HEK293 (cell line): ENCODE data around the gene HPRT1.
"Not testable (repeated sequence)": the region's sequence is repeated elsewhere in the genome, so short reads cannot be mapped to it uniquely, and the experiment has no call there.

Experiments used
- CTCF ChIA-PET: fragments of 350-600 bp; formaldehyde crosslinking; extraction: SDS; loops from one replicate; lab custom pipeline; 2021; ENCODE audit warnings: antibody characterized with exemption; lab: Yijun Ruan, JAX
- POLR2A ChIA-PET: fragments of 300-600 bp; formaldehyde crosslinking; extraction: SDS; loops from one replicate; lab custom pipeline; 2020; ENCODE audit warnings: antibody characterized with exemption, inconsistent platforms; lab: Yijun Ruan, JAX
- H3K27ac ChIP-seq: fragments of 200-500 bp; sonication (Bioruptor generic); 2 replicates; pipeline ENCODE4 v1.5.1; 2014; ENCODE audit warnings: low read depth, low read length, control low read depth, inconsistent platforms; ENCODE audit errors: extremely low read depth
- H3K36me3 ChIP-seq, 2 experiments: fragments of 200-500 bp in 1 of 2; sonication (Bioruptor generic) in 1 of 2; 1 replicate in 1 of 2; 2 replicates in 1 of 2; pipeline ENCODE4 v1.5.1; 2014 to 2017; ENCODE audit warnings: inconsistent platforms in 2 of 2, low read length in 2 of 2; ENCODE audit not compliant: control insufficient read depth in 2 of 2, insufficient read depth in 1 of 2
- H3K4me1 ChIP-seq: fragments of 200-500 bp; sonication (Bioruptor generic); 2 replicates; pipeline ENCODE4 v1.5.1; 2014; ENCODE audit warnings: mild to moderate bottlenecking, low read length, inconsistent platforms; ENCODE audit not compliant: control insufficient read depth, insufficient read depth
- H3K4me3 ChIP-seq: 2 replicates; pipeline ENCODE4 v1.5.1; 2011; ENCODE audit warnings: low read depth, mild to moderate bottlenecking, control low read depth, low read length, moderate library complexity
- H3K9me3 ChIP-seq: fragments of 200-500 bp; sonication (Bioruptor generic); 2 replicates; pipeline ENCODE4 v1.5.1; 2014; ENCODE audit warnings: low read depth, low read length, inconsistent platforms; ENCODE audit not compliant: control insufficient read depth, insufficient read depth
- BCL11B ChIP-seq: fragments of 450-650 bp; formaldehyde crosslinking; IDR thresholded peaks from 2 replicates; pipeline ENCODE4 v1.5.1; 2016; ENCODE audit warnings: low read depth, missing biosample characterization, missing genetic modification characterization
- EGR2 ChIP-seq: fragments of 450-650 bp; formaldehyde crosslinking; IDR thresholded peaks from 2 replicates; pipeline ENCODE4 v1.5.1; 2016; ENCODE audit warnings: low read depth, missing biosample characterization, missing genetic modification characterization
- GLIS1 ChIP-seq: fragments of 450-650 bp; formaldehyde crosslinking; IDR thresholded peaks from 2 replicates; pipeline ENCODE4 v1.5.1; 2016; ENCODE audit warnings: missing biosample characterization, missing genetic modification characterization
- KLF1 ChIP-seq: fragments of 450-650 bp; formaldehyde crosslinking; IDR thresholded peaks from 2 replicates; pipeline ENCODE4 v1.5.1; 2016; ENCODE audit warnings: missing biosample characterization, missing genetic modification characterization
- SALL2 ChIP-seq: fragments of 450-650 bp; formaldehyde crosslinking; IDR thresholded peaks from 2 replicates; pipeline ENCODE4 v1.5.0; 2017; ENCODE audit warnings: missing biosample characterization, mild to moderate bottlenecking, missing genetic modification characterization, borderline replicate concordance
- ZBTB26 ChIP-seq: fragments of 450-650 bp; formaldehyde crosslinking; optimal IDR thresholded peaks from 2 replicates; pipeline ENCODE3; 2016; ENCODE audit warnings: missing biosample characterization, mild to moderate bottlenecking, missing genetic modification characterization
- ZBTB6 ChIP-seq: fragments of 450-650 bp; formaldehyde crosslinking; IDR thresholded peaks from 2 replicates; pipeline ENCODE4 v1.5.1; 2017; ENCODE audit warnings: missing biosample characterization, missing genetic modification characterization
- ZFP37 ChIP-seq: fragments of 450-650 bp; formaldehyde crosslinking; IDR thresholded peaks from 2 replicates; pipeline ENCODE4 v1.5.1; 2016; ENCODE audit warnings: missing biosample characterization, missing genetic modification characterization
- ZNF335 ChIP-seq: fragments of 450-650 bp; formaldehyde crosslinking; conservative IDR thresholded peaks from 2 replicates; pipeline ENCODE4 v1.5.1; 2016; ENCODE audit warnings: missing biosample characterization, missing genetic modification characterization
- ZNF366 ChIP-seq: fragments of 450-650 bp; formaldehyde crosslinking; conservative IDR thresholded peaks from 2 replicates; pipeline ENCODE4 v1.5.1; 2016; ENCODE audit warnings: missing biosample characterization, missing genetic modification characterization
- ZNF416 ChIP-seq: fragments of 450-650 bp; formaldehyde crosslinking; IDR thresholded peaks from 2 replicates; pipeline ENCODE4 v1.5.1; 2016; ENCODE audit warnings: missing biosample characterization, missing genetic modification characterization
- ZNF521 ChIP-seq: fragments of 450-650 bp; formaldehyde crosslinking; IDR thresholded peaks from 2 replicates; pipeline ENCODE4 v1.5.1; 2017; ENCODE audit warnings: missing biosample characterization, mild to moderate bottlenecking, missing genetic modification characterization
- ZNF561 ChIP-seq: fragments of 450-650 bp; IDR thresholded peaks from 2 replicates; pipeline ENCODE4 v1.5.1; 2018; ENCODE audit warnings: missing biosample characterization, missing genetic modification characterization, borderline replicate concordance
- ZNF571 ChIP-seq: fragments of 450-650 bp; formaldehyde crosslinking; IDR thresholded peaks from 2 replicates; pipeline ENCODE4 v1.5.0; 2017; ENCODE audit warnings: missing biosample characterization, missing genetic modification characterization
- ZNF600 ChIP-seq: fragments of 450-650 bp; formaldehyde crosslinking; IDR thresholded peaks from 2 replicates; pipeline ENCODE4 v1.5.1; 2016; ENCODE audit warnings: missing biosample characterization, missing genetic modification characterization
- ZNF660 ChIP-seq: fragments of 450-650 bp; IDR thresholded peaks from 2 replicates; pipeline ENCODE4 v1.5.1; 2018; ENCODE audit warnings: missing biosample characterization, mild to moderate bottlenecking, missing genetic modification characterization
- ZNF664 ChIP-seq: fragments of 450-650 bp; formaldehyde crosslinking; IDR thresholded peaks from 2 replicates; pipeline ENCODE4 v1.5.1; 2016; ENCODE audit warnings: missing biosample characterization, missing genetic modification characterization
- ZNF677 ChIP-seq: fragments of 450-650 bp; IDR thresholded peaks from 2 replicates; pipeline ENCODE4 v1.5.0; 2018; ENCODE audit warnings: missing biosample characterization, mild to moderate bottlenecking, missing genetic modification characterization, moderate library complexity
- ZNF704 ChIP-seq: fragments of 450-650 bp; formaldehyde crosslinking; IDR thresholded peaks from 2 replicates; pipeline ENCODE4 v1.5.1; 2016; ENCODE audit warnings: missing biosample characterization, missing genetic modification characterization
- ZSCAN16 ChIP-seq: fragments of 450-650 bp; formaldehyde crosslinking; IDR thresholded peaks from 2 replicates; pipeline ENCODE4 v1.5.1; 2016; ENCODE audit warnings: missing biosample characterization, missing genetic modification characterization
- ZSCAN30 ChIP-seq: fragments of 450-650 bp; IDR thresholded peaks from 2 replicates; pipeline ENCODE4 v1.5.1; 2018; ENCODE audit warnings: missing biosample characterization, mild to moderate bottlenecking, missing genetic modification characterization, moderate library complexity

HPRT1 gene

GRCh38 chrX:134462927-134463326, 3.0 kb downstream of the HPRT1 start (continued):
- TF ChIP-seq ZNF571 (tag by site-specific recombination) (no peak), ZNF664 (0 out of 2 replicates have a peak, but pooled peaks have one; percentile 6), BCL11B (tag by site-specific recombination) (no peak)

- H3K4me3 ChIP-seq, H3K36me3 ChIP-seq, H3K27ac ChIP-seq, H3K9me3 ChIP-seq, POLR2A ChIA-PET, H3K4me1 ChIP-seq: not testable (repeated sequence)
- CTCF ChIA-PET = interaction anchor here (0.5 to 1.4 kb wide), 4 partner anchors 19 to 311 kb away, joined by 3 to 5 read pairs (median 4); no protein-coding TSS in a partner anchor
- TF ChIP-seq ZBTB6 (tag by site-specific recombination) = peak; percentile 13; the same call in 1 of the 2 replicates
- 0 out of 2 replicates have a peak, but pooled peaks have one; percentile 31 for TF ChIP-seq ZNF600 (tag by site-specific recombination)
Observed at GRCh38 chrX:134464453-134464852, 4.5 kb downstream of the HPRT1 start.

- ChIA-PET POLR2A (no interaction called here), CTCF (no interaction called here)
- no peak overlapping the region for H3K27ac ChIP-seq
- peaks cover 0 to 14% of the 10 kb centered on the region in 2 experiments; a peak in 2 of 3 replicates for H3K36me3 ChIP-seq
- no peak overlapping the region for H3K4me3 ChIP-seq
- no peaks in the 10 kb centered on the region for H3K4me1 ChIP-seq
- no peaks in the 10 kb centered on the region for H3K9me3 ChIP-seq
- no peak for TF ChIP-seq ZNF366 (tag by site-specific recombination)
- no peak for TF ChIP-seq ZNF521
- TF ChIP-seq ZNF416 = no peak
- no peak for TF ChIP-seq ZNF335
- no peak for TF ChIP-seq ZNF561 (tag by site-specific recombination)
- TF ChIP-seq ZSCAN30 (tag by site-specific recombination) = no peak
- TF ChIP-seq SALL2 (tag by site-specific recombination) = no peak
- TF ChIP-seq ZBTB26 (tag by site-specific recombination) = no peak
- no peak for TF ChIP-seq ZNF677 (tag by site-specific recombination)
- TF ChIP-seq GLIS1 (tag by site-specific recombination) = no peak
- TF ChIP-seq EGR2 (tag by site-specific recombination) = no peak
- TF ChIP-seq ZNF704 (tag by site-specific recombination) = no peak
- TF ChIP-seq ZFP37 (tag by site-specific recombination) = no peak
- TF ChIP-seq ZSCAN16 (tag by site-specific recombination) = no peak
- no peak for TF ChIP-seq ZNF660 (tag by site-specific recombination)
- no peak for TF ChIP-seq KLF1 (tag by site-specific recombination)
Observed at GRCh38 chrX:134469486-134469885, 9.5 kb downstream of the HPRT1 start.
